GM12873 (cell line): Measurements from ENCODE around the gene FHIT.

Experiments
- TF ChIP-seq, protein P1 (sequence below): IDR thresholded peaks from 2 replicates; pipeline ENCODE4 v1.5.1; 2012; ENCODE audit warnings: low read depth, mild to moderate bottlenecking, moderate library complexity, low read length, control low read depth; ENCODE audit not compliant: insufficient read depth; ENCODE audit errors: missing control alignments

Gene FHIT

DNA sequence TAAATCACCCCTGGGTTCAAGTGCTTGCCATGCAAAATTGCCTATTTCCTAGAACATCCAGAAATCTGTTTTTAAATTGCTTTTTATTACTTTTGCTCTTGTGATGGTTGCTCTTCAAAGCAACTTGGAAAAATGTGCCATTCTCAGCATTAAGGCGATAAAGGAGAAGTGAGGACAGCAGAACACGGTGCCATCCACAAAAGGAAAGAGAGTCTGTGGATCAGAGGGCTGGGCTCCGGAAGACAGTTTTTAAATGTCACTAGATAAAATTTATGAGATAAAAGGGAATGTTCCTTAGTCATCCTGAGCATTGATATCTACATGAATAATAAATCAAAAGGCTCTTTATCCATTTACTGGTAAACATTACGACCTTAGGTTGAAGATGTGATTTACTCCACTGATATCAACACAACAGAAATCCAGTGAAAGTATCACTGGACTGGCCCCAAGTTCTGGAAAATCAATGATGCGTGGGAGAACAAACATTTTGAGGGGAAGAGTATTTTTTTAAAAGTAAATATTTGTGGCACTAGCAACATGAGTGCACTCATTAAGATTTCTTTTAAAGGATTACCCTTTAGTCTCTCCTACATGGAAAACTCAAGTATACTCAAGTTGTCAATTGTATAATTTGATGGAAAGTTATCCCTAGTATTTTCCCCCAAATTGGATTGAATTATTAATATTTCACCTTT, 554.7 kb downstream of the FHIT start:
- TF ChIP-seq, protein P1, sequence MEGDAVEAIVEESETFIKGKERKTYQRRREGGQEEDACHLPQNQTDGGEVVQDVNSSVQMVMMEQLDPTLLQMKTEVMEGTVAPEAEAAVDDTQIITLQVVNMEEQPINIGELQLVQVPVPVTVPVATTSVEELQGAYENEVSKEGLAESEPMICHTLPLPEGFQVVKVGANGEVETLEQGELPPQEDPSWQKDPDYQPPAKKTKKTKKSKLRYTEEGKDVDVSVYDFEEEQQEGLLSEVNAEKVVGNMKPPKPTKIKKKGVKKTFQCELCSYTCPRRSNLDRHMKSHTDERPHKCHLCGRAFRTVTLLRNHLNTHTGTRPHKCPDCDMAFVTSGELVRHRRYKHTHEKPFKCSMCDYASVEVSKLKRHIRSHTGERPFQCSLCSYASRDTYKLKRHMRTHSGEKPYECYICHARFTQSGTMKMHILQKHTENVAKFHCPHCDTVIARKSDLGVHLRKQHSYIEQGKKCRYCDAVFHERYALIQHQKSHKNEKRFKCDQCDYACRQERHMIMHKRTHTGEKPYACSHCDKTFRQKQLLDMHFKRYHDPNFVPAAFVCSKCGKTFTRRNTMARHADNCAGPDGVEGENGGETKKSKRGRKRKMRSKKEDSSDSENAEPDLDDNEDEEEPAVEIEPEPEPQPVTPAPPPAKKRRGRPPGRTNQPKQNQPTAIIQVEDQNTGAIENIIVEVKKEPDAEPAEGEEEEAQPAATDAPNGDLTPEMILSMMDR: no peak

DNA sequence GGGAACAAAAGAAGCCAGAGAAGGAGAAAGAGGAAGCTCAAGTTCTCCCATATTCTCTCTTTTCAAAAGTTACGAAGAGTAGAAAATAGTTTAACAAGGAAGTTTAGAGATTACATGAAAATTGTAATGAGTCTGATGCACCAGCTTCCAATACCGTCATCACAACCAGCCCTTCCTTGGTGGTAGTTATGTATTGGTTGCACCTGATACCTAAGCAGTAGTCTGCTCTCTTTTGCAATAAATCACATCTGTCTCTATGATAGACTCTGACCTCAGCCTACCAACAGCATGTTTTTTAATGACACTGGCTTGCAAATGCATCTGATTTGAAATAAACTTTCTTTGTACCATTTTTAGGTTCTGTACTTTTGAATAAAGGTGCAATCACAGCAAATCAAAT, 575.8 kb downstream of the FHIT start:
- TF ChIP-seq, protein P1: no peak

DNA sequence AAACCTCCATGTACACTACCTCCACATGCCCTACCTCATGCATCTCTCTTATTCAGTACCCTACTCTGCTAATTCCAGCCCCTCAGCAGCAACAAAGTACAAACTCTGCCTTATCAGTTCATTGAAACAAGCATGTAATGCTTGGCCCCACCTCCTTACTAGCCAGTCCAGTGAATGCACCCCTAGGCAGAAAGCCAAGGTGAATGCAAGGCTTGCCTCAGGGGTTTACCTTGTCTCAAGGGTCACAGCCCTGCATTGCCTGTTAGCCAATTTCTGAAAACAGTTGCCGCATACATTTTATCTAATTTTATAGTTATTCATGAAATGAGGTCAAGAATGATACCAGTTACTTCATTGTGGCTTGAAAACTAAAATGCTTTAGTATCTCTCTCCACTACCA, 576.4 kb downstream of the FHIT start:
- TF ChIP-seq, protein P1: no peak

DNA sequence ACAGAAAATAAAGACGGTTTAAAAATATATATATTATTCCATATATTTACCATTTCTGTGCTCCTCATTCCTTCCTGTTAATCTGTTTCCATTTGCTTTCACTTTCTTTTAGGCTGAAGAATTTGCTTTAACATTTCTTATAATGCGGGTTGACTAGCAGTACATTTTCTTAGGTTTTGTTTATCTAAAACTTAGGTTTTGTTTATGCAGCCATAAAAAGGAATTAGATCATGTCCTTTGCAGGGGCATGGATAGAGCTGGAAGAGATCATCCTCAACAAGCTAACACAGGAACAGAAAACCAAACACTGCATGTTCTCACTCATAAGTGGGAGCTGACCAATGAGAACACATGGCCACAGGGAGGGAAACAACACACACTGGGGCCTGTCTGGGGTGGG, 578.1 kb downstream of the FHIT start:
- TF ChIP-seq, protein P1: no peak

DNA sequence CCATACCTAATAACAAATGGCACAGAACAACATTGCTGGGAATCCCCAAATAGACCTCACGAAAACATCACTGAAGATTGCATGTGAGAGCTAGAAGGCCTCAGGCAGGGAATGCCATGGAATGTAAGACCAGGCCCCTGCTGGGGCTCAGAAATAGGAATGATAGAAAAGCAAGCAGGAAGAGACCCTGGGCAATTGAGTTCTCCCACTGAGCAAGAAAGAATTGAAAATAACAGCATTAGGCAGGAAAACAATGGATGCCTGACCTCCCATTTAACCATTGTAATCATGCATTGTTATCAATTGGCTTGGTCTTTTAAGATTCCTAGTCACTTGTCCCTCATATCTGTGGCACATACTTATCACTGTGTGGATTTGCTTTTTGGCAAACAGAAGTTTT, 581.6 kb downstream of the FHIT start:
- TF ChIP-seq, protein P1: no peak

DNA sequence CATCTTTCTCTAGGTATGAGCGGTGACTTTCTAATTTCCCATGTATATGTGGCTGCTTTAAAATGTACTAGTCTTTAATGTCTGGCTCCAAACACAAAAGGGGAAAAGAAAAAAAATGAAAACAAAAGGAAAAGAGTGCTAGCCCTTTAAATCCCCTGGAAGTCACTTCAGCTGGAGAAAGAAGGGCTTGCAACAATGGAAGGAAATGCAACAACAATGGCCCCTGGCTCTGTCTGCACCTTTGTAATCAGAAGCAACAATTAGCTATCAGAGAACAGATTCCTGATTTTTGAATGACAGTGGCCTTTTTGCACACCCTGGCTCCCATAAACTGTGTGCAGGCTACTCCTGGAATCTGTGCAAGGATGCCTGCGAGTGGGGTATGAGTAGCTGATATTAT, 591.2 kb downstream of the FHIT start:
- TF ChIP-seq, protein P1: no peak

DNA sequence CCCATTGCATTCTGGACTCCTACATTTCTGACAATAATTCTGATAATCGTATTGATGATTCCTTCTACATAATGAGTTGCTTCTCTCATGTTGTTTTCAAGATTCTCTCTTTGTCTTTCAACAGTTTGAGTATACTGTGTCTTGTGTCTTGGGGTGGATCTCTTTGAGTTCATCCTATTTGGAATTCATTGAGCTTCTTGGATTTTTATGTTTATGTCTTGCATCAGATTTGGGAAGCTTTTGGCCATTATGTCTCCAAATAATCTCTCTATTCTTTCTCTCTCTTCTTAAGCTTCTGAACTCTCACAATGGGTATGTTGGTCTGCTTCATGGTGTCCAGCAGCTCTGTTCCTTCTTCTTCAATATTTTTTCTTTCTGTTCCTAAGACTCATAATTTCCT, 592.2 kb downstream of the FHIT start:
- TF ChIP-seq, protein P1: no peak
